Activated CD8-positive, alpha-beta memory T cell treated with anti-CD3 and anti-CD28 coated beads, Interleukin-2, amount 10 ng/mL, durations not matched to agents 7 days and 5 days (primary cell): ENCODE measurements around the gene SIRPA. TPM values are rescaled to one million over a fixed set of nuclear protein-coding genes. Genes with fewer than 3 reads are reported as not detected.
"Not testable (repeated sequence)": the region's sequence is repeated elsewhere in the genome, so short reads cannot be mapped to it uniquely, and the experiment has no call there.

ENCODE experiments used
- ATAC-seq: fragments of 150-1000 bp; cut with Tn5 transposase; one replicate; pipeline ENCODE4 v1.10.0; 2021; ENCODE audit warnings: moderate library complexity
- CTCF ChIA-PET: fragments of 350-600 bp; sonication (Branson Sonifier 250); formaldehyde crosslinking; loops from one replicate; lab custom pipeline; 2021; ENCODE audit warnings: antibody characterized with exemption; lab: Charles Lee
- DNase-seq: peaks from one replicate; pipeline ENCODE4 v3.0.0-alpha.2; 2020
- H3K27ac Mint-ChIP-seq: one replicate; pipeline ENCODE4 v1.8.0; 2021; ENCODE audit warnings: mild to moderate bottlenecking, mixed read lengths
- H3K27me3 Mint-ChIP-seq: one replicate; pipeline ENCODE4 v1.8.0; 2021; ENCODE audit warnings: mixed read lengths
- H3K36me3 Mint-ChIP-seq: one replicate; pipeline ENCODE4 v1.8.0; 2021; ENCODE audit warnings: mild to moderate bottlenecking, mixed read lengths
- H3K4me1 Mint-ChIP-seq: one replicate; pipeline ENCODE4 v1.8.0; 2021; ENCODE audit warnings: mixed read lengths
- H3K4me3 Mint-ChIP-seq: one replicate; pipeline ENCODE4 v1.8.0; 2021; ENCODE audit warnings: mild to moderate bottlenecking, moderate library complexity, mixed read lengths
- H3K9me3 Mint-ChIP-seq: one replicate; pipeline ENCODE4 v1.8.0; 2022; ENCODE audit warnings: low read depth, mixed read lengths
- total RNA-seq, 2 experiments: library from RNA; stranded (reverse); gene quantifications; one replicate each; pipeline ENCODE4 v1.2.3, GENCODE V29; 2021

Gene SIRPA
- total RNA-seq, 2 experiments from 2014 or later: not detected

DNA sequence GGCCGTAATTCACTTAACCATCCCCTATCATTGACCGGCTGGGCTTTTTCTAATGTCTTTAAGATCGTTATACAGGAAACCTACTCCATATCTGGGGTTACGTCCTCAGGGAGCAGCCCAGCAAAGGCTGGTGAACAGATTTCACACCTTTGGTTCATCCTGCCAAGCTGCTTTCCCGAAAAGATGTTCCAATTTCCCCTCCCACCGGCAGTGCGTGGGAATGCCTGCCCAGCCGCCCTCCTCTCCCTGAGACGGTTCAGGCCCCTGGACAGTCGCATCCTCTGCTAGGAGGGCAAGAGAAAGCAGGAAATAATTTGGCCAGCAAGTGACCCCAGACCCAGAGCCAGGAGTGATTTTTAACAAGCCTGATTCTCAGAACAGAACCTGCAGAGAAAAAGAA, 16.3 kb downstream of the SIRPA start:
- Mint-ChIP-seq H3K36me3 (no peaks in the 10 kb centered on the region), H3K27ac (no peak overlapping the region), H3K4me3 (no peak overlapping the region), H3K27me3 (no peaks in the 10 kb centered on the region), H3K4me1 (peaks cover 7% of the 10 kb centered on the region), H3K9me3 (no peaks in the 10 kb centered on the region)
- CTCF ChIA-PET: no interaction called here
- no peak for DNase-seq
- ATAC-seq: no peak

GRCh38 chr20:1912053-1912452, 16.8 kb downstream of the SIRPA start:
- CTCF ChIA-PET: no interaction called here
- no peak for ATAC-seq
- H3K4me3 Mint-ChIP-seq: no peak overlapping the region
- H3K36me3 Mint-ChIP-seq: no peaks in the 10 kb centered on the region
- peaks cover 3% of the 10 kb centered on the region for H3K4me1 Mint-ChIP-seq
- H3K27me3 Mint-ChIP-seq: no peaks in the 10 kb centered on the region
- no peak overlapping the region for H3K27ac Mint-ChIP-seq
- no peaks in the 10 kb centered on the region for H3K9me3 Mint-ChIP-seq
- no peak for DNase-seq

GRCh38 chr20:1912646-1913045, 17.4 kb downstream of the SIRPA start:
- CTCF ChIA-PET: no interaction called here
- H3K27ac Mint-ChIP-seq: no peak overlapping the region
- H3K27me3 Mint-ChIP-seq: no peaks in the 10 kb centered on the region
- no peaks in the 10 kb centered on the region for H3K4me1 Mint-ChIP-seq
- ATAC-seq: no peak
- H3K36me3 Mint-ChIP-seq: no peaks in the 10 kb centered on the region
- H3K9me3 Mint-ChIP-seq: no peaks in the 10 kb centered on the region
- no peak overlapping the region for H3K4me3 Mint-ChIP-seq
- no peak for DNase-seq

GRCh38 chr20:1915233-1915632, 20.0 kb downstream of the SIRPA start:
- H3K27ac Mint-ChIP-seq, CTCF ChIA-PET, H3K27me3 Mint-ChIP-seq, H3K4me3 Mint-ChIP-seq, ATAC-seq, H3K9me3 Mint-ChIP-seq, H3K4me1 Mint-ChIP-seq, DNase-seq, H3K36me3 Mint-ChIP-seq: not testable (repeated sequence)

DNA sequence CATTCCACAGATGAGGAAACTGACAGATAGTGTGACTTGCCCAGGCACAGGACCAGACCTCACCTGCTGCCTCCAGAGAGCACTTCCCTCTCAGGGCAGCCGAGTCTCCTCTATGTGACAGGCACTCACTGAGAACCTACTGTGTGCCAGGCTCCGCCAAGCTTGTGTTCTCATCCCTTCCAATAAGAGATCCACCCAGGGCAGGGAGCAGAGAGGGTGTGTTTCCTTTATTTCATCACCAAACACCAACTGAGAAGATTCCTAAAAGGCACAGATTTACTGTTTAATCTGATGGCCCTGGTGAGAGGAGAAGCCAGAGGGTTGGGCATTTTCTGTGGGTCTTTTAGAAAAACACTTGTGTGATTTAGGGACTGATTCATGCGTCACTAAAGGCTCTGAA, 20.5 kb downstream of the SIRPA start:
- CTCF ChIA-PET: interaction anchor here (0.6 kb wide), 1 partner anchor 537 kb away, joined by 3 read pairs; no protein-coding TSS in a partner anchor
- H3K27ac Mint-ChIP-seq: no peak overlapping the region
- DNase-seq: no peak

GRCh38 chr20:1917786-1918185, 22.6 kb downstream of the SIRPA start:
- ATAC-seq (no peak), DNase-seq (no peak)
- Mint-ChIP-seq H3K9me3 (no peaks in the 10 kb centered on the region), H3K4me3 (no peak overlapping the region), H3K36me3 (no peaks in the 10 kb centered on the region), H3K4me1 (no peaks in the 10 kb centered on the region), H3K27ac (no peak overlapping the region), H3K27me3 (no peaks in the 10 kb centered on the region)
- CTCF ChIA-PET: no interaction called here

More for the DNA sequence above, 20.5 kb downstream of the SIRPA start:
- Mint-ChIP-seq H3K27me3 (no peaks in the 10 kb centered on the region), H3K9me3 (no peaks in the 10 kb centered on the region), H3K4me1 (no peaks in the 10 kb centered on the region), H3K36me3 (no peaks in the 10 kb centered on the region), H3K4me3 (no peak overlapping the region)
- no peak for ATAC-seq

GRCh38 chr20:1918491-1919165, 23.4 kb downstream of the SIRPA start:
- Mint-ChIP-seq H3K4me1 (no peaks in the 10 kb centered on the region), H3K36me3 (no peaks in the 10 kb centered on the region), H3K27me3 (no peaks in the 10 kb centered on the region), H3K9me3 (no peaks in the 10 kb centered on the region), H3K4me3 (no peak overlapping the region), H3K27ac (no peak overlapping the region)
- CTCF ChIA-PET: no interaction called here
- ATAC-seq (no peak), DNase-seq (no peak)

- Mint-ChIP-seq H3K4me1 (no peaks in the 10 kb centered on the region), H3K4me3 (no peak overlapping the region), H3K36me3 (no peaks in the 10 kb centered on the region), H3K27me3 (no peaks in the 10 kb centered on the region), H3K9me3 (no peaks in the 10 kb centered on the region), H3K27ac (no peak overlapping the region)
- ATAC-seq: no peak
- CTCF ChIA-PET: no interaction called here
- no peak for DNase-seq
Observed at GRCh38 chr20:1920252-1920651, 25.0 kb downstream of the SIRPA start.

DNA sequence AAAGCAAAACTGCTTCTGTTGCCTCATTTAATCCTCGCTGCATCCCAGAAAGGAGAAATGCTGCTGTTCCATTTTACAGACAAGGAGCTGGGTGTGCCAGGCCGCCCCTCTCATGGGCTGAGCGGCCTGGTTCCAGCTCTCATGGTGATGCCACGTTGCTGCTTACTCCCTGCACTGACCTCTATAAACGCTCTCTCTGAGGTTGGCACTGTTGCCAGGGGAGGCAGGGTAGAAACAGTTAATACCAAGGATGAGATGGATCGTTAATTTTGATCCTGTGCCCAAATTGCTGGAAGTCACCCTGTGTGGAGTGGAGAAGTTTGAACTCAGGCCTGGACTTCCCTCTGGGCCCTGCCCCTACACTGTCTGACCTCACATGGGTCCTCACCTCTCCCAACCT, 25.6 kb downstream of the SIRPA start:
- H3K4me3 Mint-ChIP-seq: no peak overlapping the region
- CTCF ChIA-PET: no interaction called here
- H3K4me1 Mint-ChIP-seq: no peaks in the 10 kb centered on the region

GRCh38 chr20:1921985-1922384, 26.8 kb downstream of the SIRPA start:
- H3K27ac Mint-ChIP-seq, H3K9me3 Mint-ChIP-seq, CTCF ChIA-PET, ATAC-seq, H3K36me3 Mint-ChIP-seq, DNase-seq, H3K4me3 Mint-ChIP-seq, H3K4me1 Mint-ChIP-seq, H3K27me3 Mint-ChIP-seq: not testable (repeated sequence)

More for the DNA sequence above, 25.6 kb downstream of the SIRPA start:
- DNase-seq (no peak), ATAC-seq (no peak)
- Mint-ChIP-seq H3K27me3 (no peaks in the 10 kb centered on the region), H3K9me3 (no peaks in the 10 kb centered on the region), H3K27ac (no peak overlapping the region), H3K36me3 (no peaks in the 10 kb centered on the region)

GRCh38 chr20:1922786-1923185, 27.6 kb downstream of the SIRPA start:
- ATAC-seq (no peak), DNase-seq (no peak)
- Mint-ChIP-seq H3K4me1 (no peaks in the 10 kb centered on the region), H3K27me3 (no peaks in the 10 kb centered on the region), H3K27ac (no peak overlapping the region), H3K36me3 (no peaks in the 10 kb centered on the region), H3K4me3 (no peak overlapping the region), H3K9me3 (no peaks in the 10 kb centered on the region)
- CTCF ChIA-PET: no interaction called here

GRCh38 chr20:1924910-1925861, 30.0 kb downstream of the SIRPA start:
- Mint-ChIP-seq H3K4me3 (no peak overlapping the region), H3K4me1 (no peaks in the 10 kb centered on the region), H3K27me3 (no peaks in the 10 kb centered on the region), H3K9me3 (no peaks in the 10 kb centered on the region), H3K36me3 (no peaks in the 10 kb centered on the region), H3K27ac (no peak overlapping the region)
- CTCF ChIA-PET: no interaction called here
- ATAC-seq (no peak), DNase-seq (no peak)

- CTCF ChIA-PET: no interaction called here
- H3K36me3 Mint-ChIP-seq: no peaks in the 10 kb centered on the region
- no peak for ATAC-seq
Observed at GRCh38 chr20:1926237-1926636, 31.0 kb downstream of the SIRPA start.

GRCh38 chr20:1927217-1927616, 32.0 kb downstream of the SIRPA start:
- H3K4me1 Mint-ChIP-seq: no peaks in the 10 kb centered on the region
- CTCF ChIA-PET: no interaction called here
- H3K36me3 Mint-ChIP-seq: no peaks in the 10 kb centered on the region
- ATAC-seq (no peak), DNase-seq (no peak)
- H3K4me3 Mint-ChIP-seq: no peak overlapping the region
- H3K27ac Mint-ChIP-seq: no peak overlapping the region
- no peaks in the 10 kb centered on the region for H3K27me3 Mint-ChIP-seq
- H3K9me3 Mint-ChIP-seq: no peaks in the 10 kb centered on the region

More at GRCh38 chr20:1926237-1926636, 31.0 kb downstream of the SIRPA start:
- Mint-ChIP-seq H3K27ac (no peak overlapping the region), H3K4me1 (no peaks in the 10 kb centered on the region), H3K27me3 (no peaks in the 10 kb centered on the region), H3K4me3 (no peak overlapping the region), H3K9me3 (no peaks in the 10 kb centered on the region)
- no peak for DNase-seq
